Smooth muscle cell (in vitro differentiated cells): ENCODE measurements around the gene RYR2. TPM values are rescaled to one million over a fixed set of nuclear protein-coding genes. Genes with fewer than 3 reads are reported as not detected.

Source experiments
- DNase-seq: peaks from one replicate; lab custom pipeline; 2025; ENCODE audit not compliant: unreplicated experiment; lab: John Stamatoyannopoulos, UW
- H2AFZ ChIP-seq: fragments of 200-600 bp; sonication (generic); 2 replicates; pipeline ENCODE4 v1.6.0; 2016; ENCODE audit warnings: antibody characterized with exemption, low read depth, mild to moderate bottlenecking
- H3F3A ChIP-seq: fragments of 200-600 bp; sonication (generic); 2 replicates; pipeline ENCODE4 v1.6.0; 2017; ENCODE audit warnings: antibody characterized with exemption, low read depth
- H3K27ac ChIP-seq: fragments of 200-600 bp; sonication (generic); 2 replicates; pipeline ENCODE4 v1.5.1; 2016; ENCODE audit warnings: low read depth, mild to moderate bottlenecking
- H3K27me3 ChIP-seq: fragments of 200-600 bp; sonication (generic); 2 replicates; pipeline ENCODE4 v1.6.1; 2016; ENCODE audit warnings: low read depth, mild to moderate bottlenecking
- H3K36me3 ChIP-seq: fragments of 200-600 bp; sonication (generic); 2 replicates; pipeline ENCODE4 v1.5.1; 2016; ENCODE audit warnings: low read depth
- H3K4me1 ChIP-seq: fragments of 200-600 bp; sonication (generic); 2 replicates; pipeline ENCODE4 v1.5.1; 2016; ENCODE audit warnings: low read depth
- H3K4me2 ChIP-seq: fragments of 200-600 bp; sonication (generic); 2 replicates; pipeline ENCODE4 v1.6.0; 2016; ENCODE audit warnings: mild to moderate bottlenecking
- H3K4me3 ChIP-seq: fragments of 200-600 bp; sonication (generic); 2 replicates; pipeline ENCODE4 v1.5.1; 2016; ENCODE audit warnings: mild to moderate bottlenecking
- H3K79me2 ChIP-seq: fragments of 200-600 bp; sonication (generic); 2 replicates; pipeline ENCODE4 v1.6.0; 2016; ENCODE audit warnings: low read depth, mild to moderate bottlenecking
- H3K9ac ChIP-seq: fragments of 200-600 bp; sonication (generic); 2 replicates; pipeline ENCODE4 v1.6.0; 2016; ENCODE audit warnings: low read depth
- H3K9me3 ChIP-seq: fragments of 200-600 bp; sonication (generic); replicated peaks from 2 replicates; pipeline ENCODE4 v1.5.1; 2016; ENCODE audit warnings: low read depth
- H4K20me1 ChIP-seq: fragments of 200-600 bp; sonication (generic); 2 replicates; pipeline ENCODE4 v1.6.0; 2016; ENCODE audit warnings: low read depth
- CTCF ChIP-seq: fragments of 200-600 bp; sonication (generic); IDR thresholded peaks from 2 replicates; pipeline ENCODE4 v1.5.1; 2017; ENCODE audit warnings: borderline replicate concordance, mild to moderate bottlenecking, antibody characterized with exemption; ENCODE audit not compliant: insufficient read depth, poor library complexity, severe bottlenecking
- WGBS: methylation state at CpG from one replicate; pipeline ENCODE4 v1.1.7; 2016; ENCODE audit warnings: low lambda C conversion rate; 5-methylcytosine and 5-hydroxymethylcytosine counted together
- polyA plus RNA-seq: library from polyadenylated mRNA; unstranded; fragments of >200 nt; fragmentation: Nextera tagmentation; extraction: Ambion mirVana; gene quantifications from 2 replicates; pipeline ENCODE4 v1.2.1, GENCODE V29; 2016
- total RNA-seq: library from RNA; depleted of rRNA; stranded (reverse); fragments of >200 nt; gene quantifications from 2 replicates; pipeline ENCODE4 v1.2.3, GENCODE V29; 2014

Gene RYR2
- total and polyA plus RNA-seq, 2 experiments from 2014 or later = 0.09 TPM; not detected in 1

- no peak overlapping the region for H3K4me3 ChIP-seq
- H3K27me3 ChIP-seq = no peaks in the 10 kb centered on the region
- DNase-seq = no peak
- no peaks in the 10 kb centered on the region for H3F3A ChIP-seq
- no peak overlapping the region for H2AFZ ChIP-seq
- no peaks in the 10 kb centered on the region for H3K36me3 ChIP-seq
- H4K20me1 ChIP-seq = no peaks in the 10 kb centered on the region
- H3K4me1 ChIP-seq = peaks cover 4% of the 10 kb centered on the region
- no peaks in the 10 kb centered on the region for H3K9me3 ChIP-seq
- no peak overlapping the region for H3K27ac ChIP-seq
- no peak overlapping the region for H3K9ac ChIP-seq
- no peaks in the 10 kb centered on the region for H3K79me2 ChIP-seq
- 72% methylated on average over 9 of the region's 9 CpGs for WGBS
- H3K4me2 ChIP-seq = no peak overlapping the region
- no peak for TF ChIP-seq CTCF
Measured at GRCh38 chr1:237029850-237030535, 12.0 kb upstream of the RYR2 start.

- peaks cover 4% of the 10 kb centered on the region for H3K4me1 ChIP-seq
- H4K20me1 ChIP-seq = no peaks in the 10 kb centered on the region
- peak overlapping the region; percentile 66 for H3K4me2 ChIP-seq
- H3K27ac ChIP-seq = no peak overlapping the region
- no peaks in the 10 kb centered on the region for H3K36me3 ChIP-seq
- no peak for TF ChIP-seq CTCF
- H3K4me3 ChIP-seq = no peak overlapping the region
- H3K9ac ChIP-seq = no peak overlapping the region
- H2AFZ ChIP-seq = no peak overlapping the region
- no peaks in the 10 kb centered on the region for H3K79me2 ChIP-seq
- 37% methylated on average over 4 of the region's 4 CpGs for WGBS
- H3K9me3 ChIP-seq = no peaks in the 10 kb centered on the region
- H3F3A ChIP-seq = no peaks in the 10 kb centered on the region
- no peaks in the 10 kb centered on the region for H3K27me3 ChIP-seq
- no peak for DNase-seq
Measured at GRCh38 chr1:237031480-237031879, 10.5 kb upstream of the RYR2 start.

- Histone ChIP-seq H3K27ac (no peak overlapping the region), H3F3A (no peaks in the 10 kb centered on the region), H3K36me3 (no peaks in the 10 kb centered on the region), H3K4me3 (no peak overlapping the region), H2AFZ (no peak overlapping the region), H3K9me3 (no peaks in the 10 kb centered on the region), H4K20me1 (no peaks in the 10 kb centered on the region), H3K4me1 (peaks cover 4% of the 10 kb centered on the region), H3K4me2 (peak overlapping the region; percentile 66), H3K79me2 (no peaks in the 10 kb centered on the region), H3K27me3 (no peaks in the 10 kb centered on the region), H3K9ac (no peak overlapping the region)
- WGBS = 20% methylated on average over 7 of the region's 7 CpGs
- no peak for TF ChIP-seq CTCF
- DNase-seq = no peak
Measured at GRCh38 chr1:237032029-237032428, 10.0 kb upstream of the RYR2 start.

GRCh38 chr1:237033061-237033460 lies 8.9 kb upstream of the RYR2 start:
- Histone ChIP-seq H3K4me3 (no peak overlapping the region), H3K27ac (no peak overlapping the region), H4K20me1 (no peaks in the 10 kb centered on the region), H3K27me3 (peaks cover 3% of the 10 kb centered on the region), H3K4me2 (no peak overlapping the region), H3K9me3 (no peaks in the 10 kb centered on the region), H3K79me2 (no peaks in the 10 kb centered on the region), H3F3A (no peaks in the 10 kb centered on the region), H2AFZ (no peak overlapping the region), H3K9ac (no peak overlapping the region), H3K36me3 (no peaks in the 10 kb centered on the region), H3K4me1 (peaks cover 4% of the 10 kb centered on the region)
- DNase-seq = no peak
- TF ChIP-seq CTCF = no peak
- 96% methylated on average over 4 of the region's 4 CpGs for WGBS
